Glutamatergic neuron (in vitro differentiated cells): Measurements from ENCODE around the gene PHLPP1. TPM values are rescaled to one million over a fixed set of nuclear protein-coding genes. Genes with fewer than 3 reads are reported as not detected.

Source experiments
- DNase-seq: peaks from one replicate; pipeline ENCODE4 v3.0.0; 2022
- H3K27ac Mint-ChIP-seq: one replicate; pipeline ENCODE4 v1.8.0; 2020; ENCODE audit warnings: mild to moderate bottlenecking, mixed read lengths, inconsistent platforms; ENCODE audit not compliant: unreplicated experiment
- H3K27me3 Mint-ChIP-seq: one replicate; pipeline ENCODE4 v1.8.0; 2020; ENCODE audit warnings: mild to moderate bottlenecking, moderate library complexity, mixed read lengths, inconsistent platforms; ENCODE audit not compliant: unreplicated experiment
- H3K36me3 Mint-ChIP-seq: one replicate; pipeline ENCODE4 v1.8.0; 2020; ENCODE audit warnings: mild to moderate bottlenecking, mixed read lengths, inconsistent platforms; ENCODE audit not compliant: unreplicated experiment
- H3K4me1 Mint-ChIP-seq: one replicate; pipeline ENCODE4 v1.8.0; 2020; ENCODE audit warnings: mild to moderate bottlenecking, low read depth, mixed read lengths, inconsistent platforms; ENCODE audit not compliant: unreplicated experiment
- H3K4me3 Mint-ChIP-seq: one replicate; pipeline ENCODE4 v1.8.0; 2020; ENCODE audit warnings: mild to moderate bottlenecking, mixed read lengths, inconsistent platforms; ENCODE audit not compliant: unreplicated experiment
- H3K9me3 Mint-ChIP-seq: one replicate; pipeline ENCODE4 v1.8.0; 2020; ENCODE audit warnings: mild to moderate bottlenecking, moderate library complexity, mixed read lengths, inconsistent platforms; ENCODE audit not compliant: unreplicated experiment
- CTCF ChIP-seq: fragments of 200-600 bp; sonication (generic); IDR thresholded peaks from one replicate; pipeline ENCODE4 v1.5.0; 2021; ENCODE audit not compliant: partially characterized antibody, unreplicated experiment
- total RNA-seq: library from RNA; stranded (reverse); fragmentation: NEBNext Ultra II Directional; extraction: Animal tissue kit (Norgen Biotek cat#: 25700); gene quantifications from one replicate; pipeline ENCODE4 v1.2.1, GENCODE V29; 2021; ENCODE audit not compliant: unreplicated experiment

The PHLPP1 gene
- total RNA-seq, 1 donor from 2014 or later, result 14.0 TPM

- DNase-seq, result no peak
- Mint-ChIP-seq H3K27me3 (no peaks in the 10 kb centered on the region), H3K4me1 (no peaks in the 10 kb centered on the region), H3K4me3 (no peak overlapping the region), H3K36me3 (no peaks in the 10 kb centered on the region), H3K27ac (no peak overlapping the region), H3K9me3 (peaks cover 2% of the 10 kb centered on the region)
- no peak for TF ChIP-seq CTCF
These were observed 126.1 kb downstream of the PHLPP1 start for GRCh38 chr18:62841405-62841804.

- DNase-seq, result no peak
- no peaks in the 10 kb centered on the region for H3K27me3 Mint-ChIP-seq
- H3K9me3 Mint-ChIP-seq, result no peaks in the 10 kb centered on the region
- H3K4me3 Mint-ChIP-seq, result no peak overlapping the region
- no peaks in the 10 kb centered on the region for H3K36me3 Mint-ChIP-seq
- no peak overlapping the region for H3K27ac Mint-ChIP-seq
- no peak for TF ChIP-seq CTCF
- H3K4me1 Mint-ChIP-seq, result no peaks in the 10 kb centered on the region
These were observed 127.6 kb downstream of the PHLPP1 start for GRCh38 chr18:62842898-62843297.

GRCh38 chr18:62844850-62845643 lies 129.7 kb downstream of the PHLPP1 start:
- no peaks in the 10 kb centered on the region for H3K4me1 Mint-ChIP-seq
- no peak overlapping the region for H3K27ac Mint-ChIP-seq
- no peaks in the 10 kb centered on the region for H3K27me3 Mint-ChIP-seq
- no peak for TF ChIP-seq CTCF
- H3K9me3 Mint-ChIP-seq, result no peaks in the 10 kb centered on the region
- H3K36me3 Mint-ChIP-seq, result no peaks in the 10 kb centered on the region
- DNase-seq, result no peak
- H3K4me3 Mint-ChIP-seq, result no peak overlapping the region

GRCh38 chr18:62846313-62846712 lies 131.0 kb downstream of the PHLPP1 start:
- Mint-ChIP-seq H3K4me1 (no peaks in the 10 kb centered on the region), H3K4me3 (no peak overlapping the region), H3K9me3 (no peaks in the 10 kb centered on the region), H3K27me3 (no peaks in the 10 kb centered on the region), H3K36me3 (no peaks in the 10 kb centered on the region), H3K27ac (no peak overlapping the region)
- TF ChIP-seq CTCF, result no peak
- no peak for DNase-seq

GRCh38 chr18:62847081-62847480 lies 131.7 kb downstream of the PHLPP1 start:
- H3K27ac Mint-ChIP-seq, result no peak overlapping the region
- no peaks in the 10 kb centered on the region for H3K36me3 Mint-ChIP-seq
- DNase-seq, result no peak
- no peaks in the 10 kb centered on the region for H3K4me1 Mint-ChIP-seq
- H3K9me3 Mint-ChIP-seq, result no peaks in the 10 kb centered on the region
- no peak overlapping the region for H3K4me3 Mint-ChIP-seq
- no peak for TF ChIP-seq CTCF
- H3K27me3 Mint-ChIP-seq, result no peaks in the 10 kb centered on the region
